ENCODE measurements around the gene EVA1C. TPM values are rescaled to one million over a fixed set of nuclear protein-coding genes. Genes with fewer than 3 reads are reported as not detected.

EVA1C gene
- total and polyA plus RNA-seq, 3 donors from 2014 or later: 28.4 to 47.0 (median 44.2) TPM

DNA sequence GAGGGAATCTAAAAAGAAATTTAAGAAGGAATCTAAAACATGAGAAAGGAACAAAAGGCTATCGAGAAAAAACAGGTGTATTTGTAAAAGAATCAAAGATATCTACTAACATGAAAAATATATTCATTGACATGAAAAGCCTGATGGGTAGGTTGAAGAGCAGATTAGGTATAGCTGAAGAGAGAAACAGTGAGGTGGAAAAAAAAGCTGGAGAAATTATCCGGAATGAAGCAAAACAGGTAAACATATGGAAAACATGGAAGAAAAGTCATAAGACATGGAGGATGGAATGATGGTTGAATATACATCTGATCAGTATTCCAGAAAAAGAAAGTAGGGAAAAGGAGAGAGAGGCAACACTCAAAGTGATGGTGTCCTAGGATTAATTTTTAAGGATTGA is 9.6 kb downstream of the EVA1C start:
- WGBS, 2 donors: 95 to 98% methylated on average over 2 of the region's 2 CpGs
- intact Hi-C loops (cut with DNase I; ENCODE audit: low total_unique reads): no loop called here
- H3K9me3 ChIP-seq: no peaks in the 10 kb centered on the region
- H3K4me1 ChIP-seq: peaks cover 5% of the 10 kb centered on the region
- no peak for TF ChIP-seq POLR2A (IDR thresholded peaks at IDR 0.05)
- TF ChIP-seq, protein P1, sequence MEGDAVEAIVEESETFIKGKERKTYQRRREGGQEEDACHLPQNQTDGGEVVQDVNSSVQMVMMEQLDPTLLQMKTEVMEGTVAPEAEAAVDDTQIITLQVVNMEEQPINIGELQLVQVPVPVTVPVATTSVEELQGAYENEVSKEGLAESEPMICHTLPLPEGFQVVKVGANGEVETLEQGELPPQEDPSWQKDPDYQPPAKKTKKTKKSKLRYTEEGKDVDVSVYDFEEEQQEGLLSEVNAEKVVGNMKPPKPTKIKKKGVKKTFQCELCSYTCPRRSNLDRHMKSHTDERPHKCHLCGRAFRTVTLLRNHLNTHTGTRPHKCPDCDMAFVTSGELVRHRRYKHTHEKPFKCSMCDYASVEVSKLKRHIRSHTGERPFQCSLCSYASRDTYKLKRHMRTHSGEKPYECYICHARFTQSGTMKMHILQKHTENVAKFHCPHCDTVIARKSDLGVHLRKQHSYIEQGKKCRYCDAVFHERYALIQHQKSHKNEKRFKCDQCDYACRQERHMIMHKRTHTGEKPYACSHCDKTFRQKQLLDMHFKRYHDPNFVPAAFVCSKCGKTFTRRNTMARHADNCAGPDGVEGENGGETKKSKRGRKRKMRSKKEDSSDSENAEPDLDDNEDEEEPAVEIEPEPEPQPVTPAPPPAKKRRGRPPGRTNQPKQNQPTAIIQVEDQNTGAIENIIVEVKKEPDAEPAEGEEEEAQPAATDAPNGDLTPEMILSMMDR (IDR thresholded peaks at IDR 0.05): no peak
- no peak overlapping the region for H3K4me3 ChIP-seq
- H3K27me3 ChIP-seq: no peaks in the 10 kb centered on the region
- H3K36me3 ChIP-seq (ENCODE audit: low read depth, missing control alignments): no peaks in the 10 kb centered on the region
- H3K27ac ChIP-seq: no peak overlapping the region
- DNase-seq: no peak

DNA sequence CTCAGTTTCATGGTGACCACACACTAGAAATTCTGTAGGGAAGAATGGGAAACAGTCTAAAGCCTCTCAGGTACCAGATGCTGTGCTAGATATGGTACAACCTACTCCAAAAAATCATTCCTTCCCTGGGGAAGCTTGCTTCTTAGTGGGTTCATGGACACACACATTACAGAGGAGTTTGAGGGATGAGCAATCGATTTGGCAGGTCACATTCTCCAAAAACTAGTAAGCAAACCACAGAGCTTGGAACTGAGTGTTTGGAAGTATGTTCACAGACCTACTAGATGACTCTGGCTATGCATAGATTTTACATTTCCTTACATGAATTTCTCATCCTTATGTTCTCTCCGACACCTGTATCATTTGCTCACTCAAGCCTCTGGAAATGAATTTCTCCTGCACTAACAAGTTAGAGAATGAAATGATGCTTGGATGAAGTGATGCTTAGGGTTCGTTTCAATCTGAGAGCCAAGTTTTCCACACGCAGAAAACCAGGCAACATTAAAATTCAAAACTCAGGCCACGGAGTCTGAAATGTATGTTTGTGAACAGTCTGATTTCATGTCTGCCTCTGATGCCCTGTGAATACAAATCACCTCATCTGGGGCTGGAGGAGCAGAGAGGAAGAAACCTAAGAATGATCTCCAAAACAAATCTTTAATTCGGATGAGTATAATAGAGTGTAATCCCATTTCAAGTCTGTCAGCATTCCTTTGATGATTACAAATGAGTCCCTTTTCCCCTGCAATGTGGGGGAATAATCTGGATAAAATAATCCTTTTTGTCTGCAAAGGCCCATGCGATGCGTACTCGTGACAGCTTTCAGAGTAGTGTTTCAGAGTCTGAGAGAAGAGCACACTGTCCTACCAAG is 11.0 kb downstream of the EVA1C start:
- intact Hi-C loops (cut with DNase I; ENCODE audit: low total_unique reads): no loop called here
- Histone ChIP-seq H3K27me3 (no peaks in the 10 kb centered on the region), H3K27ac (no peak overlapping the region), H3K4me1 (no peaks in the 10 kb centered on the region), H3K9me3 (no peaks in the 10 kb centered on the region), H3K4me3 (no peak overlapping the region), H3K36me3 (ENCODE audit: low read depth, missing control alignments) (no peaks in the 10 kb centered on the region)
- WGBS, 2 donors: 87% methylated on average over 9 of the region's 9 CpGs
- TF ChIP-seq, protein P1 (IDR thresholded peaks at IDR 0.05): no peak
- no peak for TF ChIP-seq POLR2A (IDR thresholded peaks at IDR 0.05)
- no peak for DNase-seq

DNA sequence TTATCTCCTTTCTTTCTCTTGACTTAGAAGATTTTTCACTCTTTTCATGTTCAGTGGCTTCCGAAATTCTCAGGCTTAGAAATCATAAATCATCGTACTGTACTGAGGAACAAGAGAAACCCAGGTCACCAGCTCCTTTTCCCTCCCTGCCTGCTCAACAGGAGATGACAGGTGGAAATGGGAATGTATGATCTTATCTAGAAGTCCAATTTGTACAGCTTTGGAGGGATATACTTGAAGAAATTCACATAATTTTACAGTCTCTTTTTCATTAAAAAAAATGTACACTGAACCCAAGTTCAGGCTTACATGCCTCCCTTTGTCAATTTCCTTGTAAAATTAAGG is 11.7 kb downstream of the EVA1C start:
- Histone ChIP-seq H3K9me3 (no peaks in the 10 kb centered on the region), H3K36me3 (ENCODE audit: low read depth, missing control alignments) (no peaks in the 10 kb centered on the region), H3K27ac (no peak overlapping the region), H3K27me3 (no peaks in the 10 kb centered on the region), H3K4me1 (no peaks in the 10 kb centered on the region), H3K4me3 (no peak overlapping the region)
- 55 to 87% methylated on average over 2 of the region's 2 CpGs for WGBS, 2 donors
- no peak for TF ChIP-seq POLR2A (IDR thresholded peaks at IDR 0.05)
- TF ChIP-seq, protein P1 (IDR thresholded peaks at IDR 0.05): no peak
- no peak for DNase-seq
- intact Hi-C loops (cut with DNase I; ENCODE audit: low total_unique reads): no loop called here

DNA sequence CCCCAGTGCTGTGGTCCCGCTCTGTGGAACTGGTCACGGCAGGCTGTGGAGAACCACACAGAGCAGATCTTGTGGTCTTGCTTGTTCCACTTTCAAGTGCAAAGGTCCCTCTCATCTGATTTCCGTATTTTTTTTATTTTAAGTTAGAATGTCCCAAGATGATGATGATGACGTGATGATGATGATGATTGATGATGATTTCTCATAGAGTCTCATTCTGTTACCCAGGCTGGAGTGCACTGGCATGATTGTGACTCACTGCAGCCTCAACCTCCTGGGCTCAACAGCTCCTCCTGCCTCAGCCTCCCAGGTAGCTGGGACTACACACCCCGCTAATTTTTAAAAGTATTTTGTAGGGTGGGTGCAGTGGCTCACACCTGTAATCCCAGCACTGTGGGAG is 12.2 kb downstream of the EVA1C start:
- H3K4me3 ChIP-seq: no peak overlapping the region
- H3K36me3 ChIP-seq (ENCODE audit: low read depth, missing control alignments): no peaks in the 10 kb centered on the region
- TF ChIP-seq POLR2A (IDR thresholded peaks at IDR 0.05): no peak
- TF ChIP-seq, protein P1 (IDR thresholded peaks at IDR 0.05): no peak
- 94 to 97% methylated on average over 5 of the region's 5 CpGs for WGBS, 2 donors
- intact Hi-C loops (cut with DNase I; ENCODE audit: low total_unique reads): no loop called here
- no peak for DNase-seq
- no peaks in the 10 kb centered on the region for H3K9me3 ChIP-seq
- no peak overlapping the region for H3K27ac ChIP-seq
- H3K27me3 ChIP-seq: no peaks in the 10 kb centered on the region
- no peaks in the 10 kb centered on the region for H3K4me1 ChIP-seq

DNA sequence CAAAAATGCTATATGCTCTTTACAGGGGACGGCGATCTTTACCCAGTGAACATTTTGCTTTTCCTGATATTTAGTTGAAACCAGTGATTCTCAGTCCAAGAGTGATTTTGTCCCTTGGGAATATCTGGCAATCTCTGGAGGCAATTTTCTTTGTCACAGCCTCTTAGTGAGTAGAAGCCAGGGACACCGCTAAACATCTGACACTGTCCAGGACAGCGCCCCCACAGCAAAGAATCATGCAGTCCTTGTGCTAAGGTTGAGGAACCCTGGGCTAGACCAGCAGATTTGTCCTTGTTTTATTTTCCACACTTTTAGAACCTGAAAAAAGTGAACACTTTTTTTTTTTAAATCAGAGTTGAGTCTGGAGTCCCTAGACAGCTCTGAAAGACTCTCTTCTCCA is 13.1 kb downstream of the EVA1C start:
- intact Hi-C loops (cut with DNase I; ENCODE audit: low total_unique reads): no loop called here
- 83 to 96% methylated on average over 4 of the region's 4 CpGs for WGBS, 2 donors
- DNase-seq: no peak
- no peak overlapping the region for H3K27ac ChIP-seq
- H3K36me3 ChIP-seq (ENCODE audit: low read depth, missing control alignments): no peaks in the 10 kb centered on the region
- no peaks in the 10 kb centered on the region for H3K4me1 ChIP-seq
- TF ChIP-seq POLR2A (IDR thresholded peaks at IDR 0.05): no peak
- TF ChIP-seq, protein P1 (IDR thresholded peaks at IDR 0.05): no peak
- no peak overlapping the region for H3K4me3 ChIP-seq
- H3K9me3 ChIP-seq: no peaks in the 10 kb centered on the region
- no peaks in the 10 kb centered on the region for H3K27me3 ChIP-seq
